ENCODE data around the gene GALNT1. TPM values are rescaled to one million over a fixed set of nuclear protein-coding genes. Genes with fewer than 3 reads are reported as not detected.
A peak's percentile ranks its signal among the peaks of the same experiment; 100 is the strongest.

The GALNT1 gene
- total and polyA plus RNA-seq, 2 of the 4 experiments (the other 2 are of a cell fraction), result 24.9 to 43.9 TPM

DNA sequence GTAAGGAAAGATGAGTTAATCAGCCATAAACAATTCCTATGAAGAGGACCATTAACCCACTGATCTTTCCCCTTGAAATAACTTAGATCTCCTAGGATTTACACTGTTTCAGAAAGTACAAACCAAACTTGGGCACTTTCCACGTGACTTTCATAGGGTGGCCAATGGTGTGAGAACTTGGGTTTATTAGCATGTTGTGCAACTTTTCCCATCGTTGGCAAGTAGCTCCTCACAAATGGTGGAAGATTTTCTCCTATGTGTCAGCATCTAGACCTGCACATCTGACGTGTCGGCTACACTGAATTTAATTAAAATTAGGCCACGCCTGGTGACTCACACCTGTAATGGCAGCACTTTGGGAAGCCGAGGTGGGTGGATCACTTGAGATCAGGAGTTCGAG is 116.3 kb downstream of the GALNT1 start:
- Histone ChIP-seq H2AK9ac (replicated peaks; ENCODE audit: low read depth, low read length, poor library complexity) (no peak overlapping the region), H3K27me3 (ENCODE audit: control insufficient read depth, insufficient read depth, low read length) (no peaks in the 10 kb centered on the region), H3K79me1 (ENCODE audit: low read depth in 1 of 2, low read length in 2 of 2) (no peaks in the 10 kb centered on the region; a peak in 1 of 4 replicates), H2BK20ac (ENCODE audit: low read depth, low read length) (no peak overlapping the region), H4K20me1 (ENCODE audit: insufficient read depth, low read length) (no peaks in the 10 kb centered on the region), H3K23ac (ENCODE audit: low read depth, low read length) (no peak overlapping the region; the same call in 1 of the 2 replicates), H3K4me2 (ENCODE audit: low read depth, low read length) (no peak overlapping the region), H3K4ac (ENCODE audit: low read depth, low read length) (no peak overlapping the region), H2AK5ac (ENCODE audit: low read depth, low read length) (no peak overlapping the region), H3K9ac (ENCODE audit: low read depth, low read length) (no peak overlapping the region), H3K36me3 (ENCODE audit: control insufficient read depth, insufficient read depth, low read length) (0 out of 2 replicates have a peak, but pooled peaks cover 6% of the 10 kb centered on the region), H4K91ac (ENCODE audit: insufficient read depth, low read depth, low read length) (no peak overlapping the region), H3K14ac (replicated peaks; ENCODE audit: low read depth, low read length) (no peak overlapping the region), H3K27ac (ENCODE audit: insufficient read depth, low read length) (no peak overlapping the region), H2BK5ac (ENCODE audit: low read depth, low read length, poor library complexity, severe bottlenecking) (no peak overlapping the region), H3K4me1 (ENCODE audit: control insufficient read depth, insufficient read depth, low read length) (peaks cover 5% of the 10 kb centered on the region), H3K9me3 (ENCODE audit: control insufficient read depth, insufficient read depth, low read length) (no peaks in the 10 kb centered on the region), H3K4me3 (ENCODE audit: insufficient read depth, low read depth, low read length) (no peak overlapping the region), H3K18ac (ENCODE audit: low read depth, low read length) (no peak overlapping the region), H4K8ac (ENCODE audit: low read depth in 2 of 2, low read length in 2 of 2) (no peak overlapping the region), H2AFZ (replicated peaks; ENCODE audit: low read length, poor library complexity) (no peak overlapping the region), H3K9me1 (ENCODE audit: insufficient read depth, low read length) (no peaks in the 10 kb centered on the region; the same call in 1 of the 2 replicates), H3K56ac (ENCODE audit: extremely low read depth, insufficient read depth, low read length) (no peak overlapping the region), H2BK120ac (ENCODE audit: low read depth, low read length) (no peak overlapping the region), H2BK15ac (ENCODE audit: low read depth, low read length) (no peak overlapping the region), H4K5ac (ENCODE audit: low read depth, low read length) (no peak overlapping the region)
- ChIA-PET POLR2A (ENCODE audit: unreplicated experiment) (no interaction called here), CTCF (no interaction called here)
- ATAC-seq (ENCODE audit: low read depth) (no peak), DNase-seq (no peak)
- 80% methylated on average over 1 of the region's 7 CpGs; no CpG with 5 or more reads in 1 of the 2 experiments for WGBS, 2 experiments (ENCODE audit: extremely low coverage in 2 of 2, insufficient read length in 1 of 2)
- TF ChIP-seq CEBPB (IDR thresholded peaks at IDR 0.05; ENCODE audit: low read depth, low read length) (peak; percentile 31; the same call in 1 of the 2 replicates), MAZ (IDR thresholded peaks at IDR 0.05; ENCODE audit: borderline replicate concordance, low read depth, low read length) (no peak)
- in situ Hi-C loops (cut with MboI; ENCODE audit: low sequenced_read_pairs), result no loop called here
- no TSS peak for BruUV-seq (replicated peaks)
- dilution Hi-C loops (cut with HindIII; ENCODE audit: low sequenced_read_pairs, unreplicated experiment), result no loop called here
- intact Hi-C loops (cut with micrococcal nuclease), result loop anchor here (1.0 kb wide), 1 partner anchor 14 kb away; no protein-coding TSS in a partner anchor
